ENCODE results near the gene ALS2.
"Not testable (repeated sequence)": the region's sequence is repeated elsewhere in the genome, so short reads cannot be mapped to it uniquely, and the experiment has no call there.

ALS2 gene

GRCh38 chr2:201793631-201794030 lies 12.9 kb upstream of the ALS2 start:
- no peak for DNase-seq (ENCODE audit: low read depth)

- no peak for DNase-seq (ENCODE audit: low read depth)
Observed at GRCh38 chr2:201790989-201791388, 10.3 kb upstream of the ALS2 start.

DNA sequence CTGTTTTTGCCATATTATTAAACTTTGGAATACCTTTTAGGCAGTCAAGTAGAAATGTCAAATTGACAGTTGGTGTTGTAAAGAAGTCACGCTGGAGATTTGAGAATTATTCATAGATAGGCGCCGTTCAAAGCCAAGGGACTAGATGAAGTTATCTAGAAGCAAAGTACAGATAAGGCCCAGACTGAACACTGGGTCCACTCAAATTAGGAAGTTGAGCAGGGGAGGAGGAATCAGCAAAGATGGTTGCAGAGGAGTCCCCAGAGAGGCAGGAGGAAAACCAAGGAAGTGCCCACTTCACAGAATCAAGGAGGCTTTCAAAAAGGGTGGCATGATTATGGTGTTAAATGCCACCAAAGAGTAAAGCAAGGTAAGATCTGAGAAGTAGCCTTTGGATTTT lies 9.6 kb upstream of the ALS2 start:
- DNase-seq (ENCODE audit: low read depth) = no peak

DNA sequence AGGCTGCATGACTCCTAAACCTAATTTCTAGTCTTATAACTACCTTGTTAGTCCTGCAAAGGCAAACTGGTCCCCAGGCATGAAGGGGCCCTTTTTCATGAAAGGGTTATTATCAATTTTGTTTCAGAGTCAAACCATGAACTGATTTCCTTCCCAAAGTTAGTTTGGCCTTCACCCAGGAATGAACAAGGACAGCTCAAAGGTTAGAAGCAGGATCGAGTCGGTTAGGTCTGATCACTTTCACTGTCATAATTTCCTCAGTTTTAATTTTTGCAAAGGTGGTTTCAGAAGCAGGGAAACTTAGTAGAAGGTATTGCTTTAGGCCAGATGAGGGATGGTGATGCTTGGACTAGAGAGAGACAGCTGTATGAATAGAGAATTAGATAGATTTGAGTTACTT lies 8.7 kb upstream of the ALS2 start:
- no peak for DNase-seq (ENCODE audit: low read depth)

GRCh38 chr2:201788371-201788770 lies 7.6 kb upstream of the ALS2 start:
- no peak for DNase-seq (ENCODE audit: low read depth)

DNA sequence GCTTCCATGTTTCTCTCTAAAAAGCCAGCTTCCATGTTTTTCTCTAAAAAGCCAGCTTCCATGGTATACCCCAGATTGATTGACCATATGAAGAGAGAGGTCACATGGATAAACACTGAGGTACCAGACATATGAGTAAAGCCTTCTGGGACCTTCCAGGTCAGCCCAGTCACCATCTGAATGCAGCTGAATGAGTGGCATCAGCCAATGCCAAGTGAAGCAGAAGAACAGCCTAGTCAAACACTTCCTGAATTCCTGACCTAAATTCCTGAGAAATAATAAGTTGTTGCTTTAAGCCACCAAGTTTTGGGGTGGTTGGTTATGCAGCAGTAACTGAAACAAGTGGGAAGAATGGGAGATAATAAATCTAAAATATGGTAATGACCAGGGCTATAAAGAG lies 5.7 kb upstream of the ALS2 start:
- no peak for DNase-seq (ENCODE audit: low read depth)

DNA sequence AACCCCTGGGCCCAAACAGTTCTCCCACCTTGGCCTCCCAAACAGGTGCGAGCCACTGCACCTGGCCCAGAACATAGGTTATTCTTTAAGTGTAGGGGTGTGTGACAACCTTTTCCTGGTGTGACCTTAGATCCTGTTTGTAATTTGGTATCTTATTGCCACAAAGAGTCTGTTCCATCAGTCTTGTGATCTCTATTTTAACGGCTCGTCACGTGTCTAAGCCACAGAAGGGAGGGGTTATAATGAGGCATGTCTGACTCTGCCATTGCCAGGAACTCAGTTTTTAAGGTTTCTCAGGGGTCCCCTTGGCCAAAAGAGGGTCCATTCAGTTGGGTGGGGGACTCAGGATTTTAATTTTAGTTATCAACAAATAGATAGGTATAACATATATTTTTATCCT lies 4.4 kb upstream of the ALS2 start:
- DNase-seq (ENCODE audit: low read depth) = no peak

DNA sequence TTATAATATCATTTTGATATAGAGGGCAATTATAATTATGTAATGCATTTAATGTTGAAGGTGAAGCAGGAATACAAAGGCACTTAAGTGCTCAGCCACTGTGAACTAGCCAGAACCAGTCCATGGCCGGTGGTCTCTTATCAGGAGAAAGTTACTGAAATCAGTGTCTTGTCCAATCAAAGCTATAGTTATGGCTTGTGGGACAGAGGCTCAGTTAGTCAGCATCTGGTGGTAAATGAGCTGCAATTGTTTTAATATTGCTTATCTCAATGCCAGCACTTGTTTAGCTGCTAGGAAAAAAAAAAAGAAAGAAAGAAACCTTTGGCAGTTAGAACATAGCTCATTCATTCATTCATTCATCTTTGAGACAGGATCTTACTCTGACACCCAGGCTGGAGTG lies 3.8 kb upstream of the ALS2 start:
- no peak for DNase-seq (ENCODE audit: low read depth)

GRCh38 chr2:201781557-201782051 lies 871 bp upstream of the ALS2 start:
- no peak for DNase-seq (ENCODE audit: low read depth)

DNA sequence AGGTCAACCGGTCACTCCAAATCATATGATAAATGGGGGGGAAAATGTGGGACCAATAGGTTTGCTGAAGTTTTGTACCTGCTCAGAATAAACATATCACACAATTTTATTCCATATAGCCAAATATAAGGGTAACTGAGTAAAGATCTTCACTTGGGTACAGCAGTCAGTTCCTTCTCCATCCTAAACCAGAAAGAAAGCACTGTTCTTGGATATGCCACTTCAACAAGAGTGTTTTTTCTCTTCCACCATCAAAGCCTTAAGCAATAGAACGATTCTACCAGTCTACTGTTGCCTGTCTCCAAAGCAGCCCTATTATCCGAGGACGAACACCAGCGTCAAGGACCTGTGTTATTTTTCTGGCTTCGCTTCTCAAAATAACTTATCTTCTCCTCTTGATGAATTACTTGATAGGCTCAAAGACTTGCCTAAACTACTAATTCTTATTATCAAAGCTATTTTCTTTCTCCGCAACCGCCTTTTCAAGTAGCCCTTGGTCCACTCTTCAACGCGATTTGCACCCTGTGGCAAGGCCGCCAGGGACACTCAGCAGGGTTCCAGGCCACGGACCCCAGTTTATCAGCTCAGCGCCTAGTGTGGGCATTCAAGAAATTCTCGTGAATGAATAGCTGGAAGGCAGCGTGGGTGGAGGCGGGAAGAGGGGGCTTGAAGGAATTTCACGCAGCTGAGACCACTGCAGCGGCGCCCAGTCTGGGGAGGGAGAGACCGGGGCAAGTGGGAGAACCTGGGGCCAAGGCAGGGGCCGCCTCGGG lies 646 bp downstream of the ALS2 start:
- no peak for DNase-seq (ENCODE audit: low read depth)

GRCh38 chr2:201777869-201778268 lies 2.9 kb downstream of the ALS2 start:
- DNase-seq (ENCODE audit: low read depth) = no peak

DNA sequence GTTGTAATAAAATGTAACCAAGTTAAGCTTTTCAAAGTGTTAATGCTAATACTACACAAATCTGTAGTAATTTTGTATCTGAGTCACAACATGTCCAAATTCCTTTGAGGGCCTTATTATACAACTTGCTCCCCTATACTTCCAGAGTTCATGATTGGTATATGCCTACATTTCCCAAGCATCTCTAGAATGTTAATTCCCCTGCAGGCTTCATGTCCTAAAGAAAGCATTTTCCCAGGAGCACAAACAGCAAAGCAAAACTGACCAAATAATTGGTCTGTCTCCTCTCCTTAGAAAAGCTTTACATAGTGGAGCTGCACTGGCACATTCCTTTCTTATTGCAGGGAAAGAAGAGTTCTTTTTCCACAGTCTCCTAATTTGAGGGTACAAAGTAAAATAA lies 3.7 kb downstream of the ALS2 start:
- DNase-seq (ENCODE audit: low read depth) = no peak

DNA sequence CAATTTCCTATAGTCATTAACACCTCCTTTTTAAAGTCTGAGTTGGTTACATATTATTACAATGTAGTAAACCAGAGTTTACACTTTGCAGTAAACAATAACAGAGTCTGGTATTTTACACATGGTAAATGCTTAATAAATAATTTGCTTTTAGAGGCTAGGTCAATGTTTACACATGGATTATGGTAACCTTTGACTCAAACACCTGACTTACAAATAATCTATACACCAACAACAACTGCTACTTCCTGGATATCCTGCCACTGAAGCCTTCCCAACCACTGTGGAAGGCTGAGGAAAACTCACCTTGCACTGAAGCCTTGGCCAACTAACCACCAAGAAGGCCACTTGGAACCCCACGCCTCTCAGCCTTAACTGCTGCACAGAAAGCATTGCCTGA lies 5.4 kb downstream of the ALS2 start:
- DNase-seq (ENCODE audit: low read depth) = no peak

DNA sequence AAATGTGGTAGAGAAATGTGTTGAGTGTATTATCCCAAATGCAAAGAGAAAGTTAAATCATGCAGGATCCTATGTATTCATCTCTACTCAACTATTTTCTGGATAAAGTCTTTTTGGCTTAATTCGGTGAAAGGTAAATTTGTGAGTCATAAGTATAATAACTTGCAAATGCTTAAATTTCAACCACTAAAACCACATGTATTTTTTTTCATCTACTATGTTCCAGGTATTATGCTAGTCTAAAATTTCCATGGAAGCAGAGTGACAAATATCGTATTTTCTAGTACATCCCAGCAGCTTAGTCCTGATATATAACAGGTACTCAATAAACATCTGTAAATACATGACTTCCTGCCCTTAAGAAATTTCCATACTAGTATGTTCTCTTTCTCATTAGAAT lies 6.2 kb downstream of the ALS2 start:
- DNase-seq (ENCODE audit: low read depth) = no peak

- no peak for DNase-seq (ENCODE audit: low read depth)
Observed at GRCh38 chr2:201773990-201774389, 6.7 kb downstream of the ALS2 start.

- DNase-seq (ENCODE audit: low read depth) = no peak
Observed at GRCh38 chr2:201769666-201770373, 10.9 kb downstream of the ALS2 start.

DNA sequence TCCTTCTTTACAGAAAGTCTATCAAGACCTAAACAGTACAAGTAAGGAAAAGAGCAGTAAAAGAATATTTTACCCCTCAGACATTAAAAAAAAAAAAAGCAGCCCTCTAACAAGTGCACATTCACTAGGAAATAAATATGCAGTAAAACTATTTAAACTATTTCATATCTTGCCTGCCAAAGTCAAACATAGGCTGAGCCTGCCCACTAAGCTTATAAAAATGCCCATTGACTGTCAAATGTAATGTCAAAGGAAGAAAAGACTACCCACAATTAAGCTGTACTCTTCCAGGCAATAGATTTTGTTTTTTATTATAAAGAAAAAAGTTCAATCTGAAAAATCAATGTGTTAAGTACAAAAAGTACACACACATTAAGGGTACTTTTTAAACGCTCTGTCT lies 11.8 kb downstream of the ALS2 start:
- DNase-seq (ENCODE audit: low read depth) = no peak

DNA sequence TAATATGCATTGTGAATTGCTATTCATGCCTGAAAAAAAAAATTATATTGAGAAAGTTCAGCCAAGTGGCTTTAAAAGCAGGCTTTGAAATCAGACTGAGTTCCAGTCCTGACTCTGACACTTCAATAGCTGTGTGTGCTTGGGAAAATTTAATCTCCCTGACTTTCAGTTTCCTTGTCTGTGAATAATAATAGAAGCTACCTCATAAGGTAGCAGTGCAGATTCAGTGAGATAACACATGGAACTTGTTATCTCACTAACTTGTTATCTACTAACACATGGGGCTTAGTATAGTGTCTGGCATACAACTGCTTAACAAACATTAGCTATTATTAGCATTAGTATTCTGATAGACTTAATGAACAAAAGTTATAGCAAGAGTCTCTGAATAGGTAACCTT lies 14.9 kb downstream of the ALS2 start:
- DNase-seq (ENCODE audit: low read depth) = no peak

DNA sequence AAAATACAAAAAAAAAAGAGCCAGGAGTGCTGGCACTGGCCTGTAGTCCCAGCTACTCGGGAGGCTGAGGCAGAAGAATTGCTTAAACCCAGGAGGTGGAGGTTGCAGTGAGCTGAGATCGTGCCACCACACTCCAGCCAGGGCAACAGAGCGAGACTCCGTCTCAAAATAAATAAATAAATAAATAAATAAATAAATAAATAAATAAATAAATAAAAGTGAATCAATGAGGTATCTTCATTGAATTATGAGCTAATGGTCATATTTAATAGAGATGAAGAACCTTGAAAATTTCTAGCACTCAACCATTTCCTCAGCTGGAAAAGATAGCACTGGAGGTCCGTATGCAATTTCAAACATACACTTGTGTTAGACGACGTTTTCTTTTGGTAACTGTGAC lies 16.3 kb downstream of the ALS2 start:
- DNase-seq (ENCODE audit: low read depth) = not testable (repeated sequence)

DNA sequence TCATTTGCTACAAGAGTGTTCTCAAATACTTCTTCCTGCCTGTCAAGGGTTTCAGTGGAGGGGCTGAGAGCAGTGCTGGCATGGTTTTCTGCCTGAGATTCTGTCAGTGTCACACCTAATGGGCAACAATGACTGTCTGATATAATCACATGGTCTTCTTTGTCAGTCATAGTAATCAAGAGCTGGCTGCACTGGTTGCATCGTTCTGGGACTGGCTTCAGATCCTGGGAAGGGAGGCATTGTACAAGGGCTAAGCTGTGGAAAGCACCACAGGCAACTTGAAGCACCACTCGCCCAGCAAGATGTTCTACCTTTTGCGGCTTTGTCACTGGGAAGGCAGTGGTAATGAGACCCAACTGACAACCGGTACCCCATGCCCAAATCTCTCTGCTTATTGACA lies 19.6 kb downstream of the ALS2 start:
- DNase-seq (ENCODE audit: low read depth) = no peak

GRCh38 chr2:201759567-201759966 lies 21.2 kb downstream of the ALS2 start:
- no peak for DNase-seq (ENCODE audit: low read depth)

DNA sequence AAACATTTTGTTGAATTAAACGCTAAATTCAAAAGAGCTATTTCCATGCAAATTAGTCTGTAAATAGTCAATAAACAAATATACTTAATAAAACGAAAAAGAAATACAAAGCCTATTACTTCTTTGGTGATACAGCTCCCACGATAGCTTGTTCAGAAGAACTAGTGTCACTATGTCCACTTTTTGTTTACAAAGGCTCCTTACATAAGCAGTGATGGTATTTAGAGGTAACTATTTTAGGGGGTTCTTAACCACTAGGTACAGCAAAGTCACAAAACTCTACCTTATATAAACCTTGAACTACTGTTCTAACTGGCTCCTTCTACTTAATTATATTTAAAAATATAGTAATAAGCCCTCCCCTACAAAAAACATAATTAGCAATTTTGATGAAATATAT lies 21.9 kb downstream of the ALS2 start:
- DNase-seq (ENCODE audit: low read depth) = no peak

DNA sequence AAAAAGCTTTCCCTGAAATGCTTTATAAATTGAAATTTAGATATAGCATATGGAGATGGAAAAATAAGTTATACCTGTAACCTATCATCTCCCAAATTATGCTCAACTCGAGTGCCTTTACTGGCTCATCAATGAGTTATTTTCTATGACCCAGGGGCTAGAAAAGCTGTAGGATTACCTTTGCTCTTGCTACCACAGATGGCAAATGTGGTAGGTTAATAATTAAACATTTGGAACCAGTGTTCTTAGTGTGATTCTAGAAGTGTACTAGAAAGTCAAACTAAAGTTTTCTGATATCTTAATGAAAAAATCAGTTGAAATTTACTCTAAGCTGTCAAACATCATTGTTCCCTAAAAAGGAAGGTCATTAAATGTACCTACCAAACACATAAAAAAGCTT lies 22.5 kb downstream of the ALS2 start:
- DNase-seq (ENCODE audit: low read depth) = no peak
